Mesendoderm (in vitro differentiated cells): ENCODE measurements around the gene NDUFAF8.
A peak's percentile ranks its signal among the peaks of the same experiment; 100 is the strongest.

Experiments used
- DNase-seq: peaks from one replicate; pipeline ENCODE4 v3.0.0; 2013
- H2AK5ac ChIP-seq: 2 replicates; pipeline ENCODE4 v1.6.1; 2013; ENCODE audit warnings: low read length, inconsistent platforms
- H2BK120ac ChIP-seq: 2 replicates; pipeline ENCODE4 v1.6.1; 2013; ENCODE audit warnings: low read depth, mild to moderate bottlenecking, low read length, moderate library complexity, mixed read lengths
- H2BK15ac ChIP-seq: replicated peaks from 2 replicates; pipeline ENCODE4 v1.6.1; 2013; ENCODE audit warnings: low read depth, mild to moderate bottlenecking, moderate library complexity
- H2BK5ac ChIP-seq: 2 replicates; pipeline ENCODE4 v1.6.1; 2013; ENCODE audit warnings: low read length, inconsistent platforms
- H3K18ac ChIP-seq: 2 replicates; pipeline ENCODE4 v1.6.1; 2013; ENCODE audit warnings: mild to moderate bottlenecking, low read length, mixed read lengths
- H3K23ac ChIP-seq: one replicate; pipeline ENCODE4 v1.6.1; 2013; ENCODE audit warnings: low read length
- H3K27ac ChIP-seq: 2 replicates; pipeline ENCODE4 v1.5.1; 2013; ENCODE audit warnings: low read depth, mild to moderate bottlenecking, inconsistent platforms, low read length, moderate library complexity
- H3K27me3 ChIP-seq: 2 replicates; pipeline ENCODE4 v1.6.1; 2013; ENCODE audit warnings: low read length, control low read depth, mild to moderate bottlenecking, inconsistent platforms; ENCODE audit not compliant: insufficient read depth, poor library complexity
- H3K36me3 ChIP-seq: 2 replicates; pipeline ENCODE4 v1.6.1; 2013; ENCODE audit warnings: low read length, inconsistent platforms; ENCODE audit not compliant: control insufficient read depth, insufficient read depth
- H3K4ac ChIP-seq: one replicate; pipeline ENCODE4 v1.6.1; 2013; ENCODE audit warnings: low read depth, mild to moderate bottlenecking, low read length, moderate library complexity
- H3K4me1 ChIP-seq: 2 replicates; pipeline ENCODE4 v1.6.1; 2013; ENCODE audit warnings: low read depth, low read length, inconsistent platforms; ENCODE audit not compliant: control insufficient read depth
- H3K4me2 ChIP-seq: 2 replicates; pipeline ENCODE4 v1.6.1; 2013; ENCODE audit warnings: low read length
- H3K4me3 ChIP-seq: 2 replicates; pipeline ENCODE4 v1.5.1; 2013; ENCODE audit warnings: mild to moderate bottlenecking, low read length
- H3K56ac ChIP-seq: one replicate; pipeline ENCODE4 v1.6.1; 2013; ENCODE audit warnings: low read length
- H3K79me1 ChIP-seq: 2 replicates; pipeline ENCODE4 v1.6.1; 2013; ENCODE audit warnings: low read length, inconsistent platforms
- H3K79me2 ChIP-seq: 2 replicates; pipeline ENCODE4 v1.6.1; 2013; ENCODE audit warnings: mild to moderate bottlenecking, low read length; ENCODE audit not compliant: control insufficient read depth, insufficient read depth
- H3K9ac ChIP-seq: 2 replicates; pipeline ENCODE4 v1.6.1; 2013; ENCODE audit warnings: low read length, inconsistent platforms
- H4K5ac ChIP-seq: one replicate; pipeline ENCODE4 v1.6.1; 2013; ENCODE audit warnings: low read length
- H4K8ac ChIP-seq: one replicate; pipeline ENCODE4 v1.6.1; 2013; ENCODE audit warnings: low read depth, mild to moderate bottlenecking, control low read depth, low read length, moderate library complexity
- WGBS: extraction: QIAGEN DNeasy Blood & Tissue Kit; methylation state at CpG from one replicate; pipeline ENCODE4 v1.1.7; 2013; ENCODE audit warnings: low lambda C conversion rate, missing lambda C conversion rate; ENCODE audit not compliant: insufficient coverage; ENCODE audit errors: extremely low coverage; 5-methylcytosine and 5-hydroxymethylcytosine counted together

Gene NDUFAF8

GRCh38 chr17:81210466-81210865 lies 28.7 kb upstream of the NDUFAF8 start:
- no peak overlapping the region for H3K18ac ChIP-seq
- H2BK5ac ChIP-seq = no peak overlapping the region
- WGBS = no CpG with 5 or more reads among the region's 10 CpGs
- H2BK120ac ChIP-seq = no peak overlapping the region
- H2BK15ac ChIP-seq = no peak overlapping the region
- peaks cover 4% of the 10 kb centered on the region for H3K79me1 ChIP-seq
- H3K23ac ChIP-seq = no peak overlapping the region
- no peak for DNase-seq
- H4K5ac ChIP-seq = no peak overlapping the region
- H3K36me3 ChIP-seq = no peaks in the 10 kb centered on the region
- no peak overlapping the region for H2AK5ac ChIP-seq
- no peak overlapping the region for H3K27ac ChIP-seq
- H3K9ac ChIP-seq = no peak overlapping the region
- H4K8ac ChIP-seq = no peak overlapping the region
- no peak overlapping the region for H3K4me2 ChIP-seq
- H3K4me3 ChIP-seq = no peak overlapping the region
- H3K4me1 ChIP-seq = no peaks in the 10 kb centered on the region
- no peaks in the 10 kb centered on the region for H3K27me3 ChIP-seq
- no peaks in the 10 kb centered on the region for H3K79me2 ChIP-seq
- no peak overlapping the region for H3K56ac ChIP-seq
- no peak overlapping the region for H3K4ac ChIP-seq

GRCh38 chr17:81210868-81211267 lies 28.2 kb upstream of the NDUFAF8 start:
- Histone ChIP-seq H4K5ac (no peak overlapping the region), H2BK15ac (no peak overlapping the region)

GRCh38 chr17:81212365-81212764 lies 26.8 kb upstream of the NDUFAF8 start:
- WGBS = no CpG with 5 or more reads among the region's 9 CpGs
- no peak overlapping the region for H3K9ac ChIP-seq

More at GRCh38 chr17:81210868-81211267, 28.2 kb upstream of the NDUFAF8 start:
- Histone ChIP-seq H3K56ac (no peak overlapping the region), H3K18ac (no peak overlapping the region), H3K27me3 (no peaks in the 10 kb centered on the region), H4K8ac (no peak overlapping the region), H3K4me1 (no peaks in the 10 kb centered on the region), H3K79me2 (no peaks in the 10 kb centered on the region), H3K79me1 (peaks cover 4% of the 10 kb centered on the region), H3K9ac (no peak overlapping the region), H3K27ac (no peak overlapping the region), H3K4ac (no peak overlapping the region), H3K36me3 (no peaks in the 10 kb centered on the region), H2BK5ac (no peak overlapping the region), H3K4me2 (no peak overlapping the region), H2BK120ac (no peak overlapping the region), H3K4me3 (no peak overlapping the region), H3K23ac (no peak overlapping the region), H2AK5ac (no peak overlapping the region)
- no CpG with 5 or more reads among the region's 14 CpGs for WGBS
- DNase-seq = peak; percentile 23

GRCh38 chr17:81213978-81214377 lies 25.1 kb upstream of the NDUFAF8 start:
- no peaks in the 10 kb centered on the region for H3K4me1 ChIP-seq
- H3K23ac ChIP-seq = no peak overlapping the region
- H3K36me3 ChIP-seq = no peaks in the 10 kb centered on the region
- no peak overlapping the region for H4K8ac ChIP-seq
- no peak overlapping the region for H2BK120ac ChIP-seq
- peaks cover 4% of the 10 kb centered on the region for H3K79me1 ChIP-seq
- H2BK15ac ChIP-seq = no peak overlapping the region
- no peak overlapping the region for H3K4me3 ChIP-seq
- no peak for DNase-seq
- H3K79me2 ChIP-seq = no peaks in the 10 kb centered on the region
- no peak overlapping the region for H3K56ac ChIP-seq
- H3K27me3 ChIP-seq = no peaks in the 10 kb centered on the region
- no peak overlapping the region for H3K27ac ChIP-seq
- no peak overlapping the region for H2AK5ac ChIP-seq
- WGBS = no CpG with 5 or more reads among the region's 8 CpGs
- no peak overlapping the region for H3K4ac ChIP-seq
- H3K9ac ChIP-seq = no peak overlapping the region
- H4K5ac ChIP-seq = no peak overlapping the region
- no peak overlapping the region for H3K18ac ChIP-seq
- H3K4me2 ChIP-seq = no peak overlapping the region
- no peak overlapping the region for H2BK5ac ChIP-seq

More at GRCh38 chr17:81212365-81212764, 26.8 kb upstream of the NDUFAF8 start:
- Histone ChIP-seq H3K4me2 (no peak overlapping the region), H2BK5ac (no peak overlapping the region), H3K27ac (no peak overlapping the region), H2AK5ac (no peak overlapping the region), H3K56ac (no peak overlapping the region), H2BK15ac (no peak overlapping the region), H3K4me1 (no peaks in the 10 kb centered on the region), H3K23ac (no peak overlapping the region), H3K27me3 (no peaks in the 10 kb centered on the region), H3K4ac (no peak overlapping the region), H4K8ac (no peak overlapping the region), H3K18ac (no peak overlapping the region), H3K36me3 (no peaks in the 10 kb centered on the region), H4K5ac (no peak overlapping the region), H3K79me2 (no peaks in the 10 kb centered on the region), H2BK120ac (no peak overlapping the region), H3K79me1 (peaks cover 4% of the 10 kb centered on the region), H3K4me3 (no peak overlapping the region)
- no peak for DNase-seq

- Histone ChIP-seq H3K23ac (no peak overlapping the region), H2AK5ac (no peak overlapping the region), H3K27ac (no peak overlapping the region), H3K9ac (no peak overlapping the region), H3K79me1 (peaks cover 10% of the 10 kb centered on the region), H2BK15ac (no peak overlapping the region), H3K4ac (no peak overlapping the region), H3K4me2 (no peak overlapping the region), H4K5ac (no peak overlapping the region), H2BK5ac (no peak overlapping the region), H3K4me3 (no peak overlapping the region), H3K36me3 (no peaks in the 10 kb centered on the region), H3K27me3 (no peaks in the 10 kb centered on the region), H2BK120ac (no peak overlapping the region), H3K56ac (no peak overlapping the region), H3K79me2 (no peaks in the 10 kb centered on the region), H3K18ac (no peak overlapping the region), H4K8ac (no peak overlapping the region), H3K4me1 (peaks cover 4% of the 10 kb centered on the region)
- DNase-seq = no peak
- WGBS = no CpG with 5 or more reads among the region's 18 CpGs
These were observed 21.6 kb upstream of the NDUFAF8 start for GRCh38 chr17:81217491-81217890.

- H3K27ac ChIP-seq = no peak overlapping the region
- H3K4me1 ChIP-seq = peaks cover 4% of the 10 kb centered on the region
- H2BK5ac ChIP-seq = no peak overlapping the region
- no peak overlapping the region for H3K4me3 ChIP-seq
- H2BK15ac ChIP-seq = no peak overlapping the region
- no peak overlapping the region for H4K5ac ChIP-seq
- H3K4me2 ChIP-seq = no peak overlapping the region
- no peak overlapping the region for H3K9ac ChIP-seq
- no peaks in the 10 kb centered on the region for H3K27me3 ChIP-seq
- H3K4ac ChIP-seq = no peak overlapping the region
- H3K56ac ChIP-seq = no peak overlapping the region
- no peak overlapping the region for H4K8ac ChIP-seq
- H3K18ac ChIP-seq = no peak overlapping the region
- no peak for DNase-seq
- no peaks in the 10 kb centered on the region for H3K36me3 ChIP-seq
- whole genome bisulfite sequencing = no CpG with 5 or more reads among the region's 13 CpGs
- no peak overlapping the region for H2AK5ac ChIP-seq
- H3K79me2 ChIP-seq = no peaks in the 10 kb centered on the region
- H3K79me1 ChIP-seq = peaks cover 8% of the 10 kb centered on the region
- H3K23ac ChIP-seq = no peak overlapping the region
- no peak overlapping the region for H2BK120ac ChIP-seq
These were observed 20.7 kb upstream of the NDUFAF8 start for GRCh38 chr17:81218459-81218858.
